GM18526 (cell line): ENCODE results near the gene CADM1.

ENCODE experiments used
- POLR2A ChIP-seq: IDR thresholded peaks from 3 replicates; pipeline ENCODE4 v1.6.1; 2011; ENCODE audit not compliant: insufficient read length; ENCODE audit errors: extremely low read depth

Gene CADM1

GRCh38 chr11:115418081-115418480 lies 86.1 kb downstream of the CADM1 start:
- no peak for TF ChIP-seq POLR2A

GRCh38 chr11:115411120-115411519 lies 93.1 kb downstream of the CADM1 start:
- no peak for TF ChIP-seq POLR2A

- no peak for TF ChIP-seq POLR2A
Measured at GRCh38 chr11:115409691-115410220, 94.5 kb downstream of the CADM1 start.

GRCh38 chr11:115409116-115409670 lies 95.0 kb downstream of the CADM1 start:
- no peak for TF ChIP-seq POLR2A

GRCh38 chr11:115408036-115408921 lies 95.9 kb downstream of the CADM1 start:
- TF ChIP-seq POLR2A, result no peak

- no peak for TF ChIP-seq POLR2A
Measured at GRCh38 chr11:115407496-115407895, 96.7 kb downstream of the CADM1 start.

- no peak for TF ChIP-seq POLR2A
Measured at GRCh38 chr11:115406404-115406803, 97.8 kb downstream of the CADM1 start.

- TF ChIP-seq POLR2A, result no peak
Measured at GRCh38 chr11:115398333-115399080, 105.7 kb downstream of the CADM1 start.

- TF ChIP-seq POLR2A, result no peak
Measured at GRCh38 chr11:115396533-115396932, 107.7 kb downstream of the CADM1 start.

- no peak for TF ChIP-seq POLR2A
Measured at GRCh38 chr11:115393950-115394349, 110.3 kb downstream of the CADM1 start.

GRCh38 chr11:115391598-115391997 lies 112.6 kb downstream of the CADM1 start:
- TF ChIP-seq POLR2A, result no peak

- TF ChIP-seq POLR2A, result no peak
Measured at GRCh38 chr11:115391160-115391559, 113.1 kb downstream of the CADM1 start.

- no peak for TF ChIP-seq POLR2A
Measured at GRCh38 chr11:115390441-115390840, 113.8 kb downstream of the CADM1 start.

- no peak for TF ChIP-seq POLR2A
Measured at GRCh38 chr11:115389790-115390189, 114.4 kb downstream of the CADM1 start.

GRCh38 chr11:115385226-115385625 lies 119.0 kb downstream of the CADM1 start:
- TF ChIP-seq POLR2A, result no peak

GRCh38 chr11:115384236-115384635 lies 120.0 kb downstream of the CADM1 start:
- no peak for TF ChIP-seq POLR2A
